ENCODE measurements around the gene WDR73. TPM values are rescaled to one million over a fixed set of nuclear protein-coding genes. Genes with fewer than 3 reads are reported as not detected.

WDR73 gene
- polyA plus RNA-seq, 3 donors = 12.1 to 19.9 (median 14.3) TPM

DNA sequence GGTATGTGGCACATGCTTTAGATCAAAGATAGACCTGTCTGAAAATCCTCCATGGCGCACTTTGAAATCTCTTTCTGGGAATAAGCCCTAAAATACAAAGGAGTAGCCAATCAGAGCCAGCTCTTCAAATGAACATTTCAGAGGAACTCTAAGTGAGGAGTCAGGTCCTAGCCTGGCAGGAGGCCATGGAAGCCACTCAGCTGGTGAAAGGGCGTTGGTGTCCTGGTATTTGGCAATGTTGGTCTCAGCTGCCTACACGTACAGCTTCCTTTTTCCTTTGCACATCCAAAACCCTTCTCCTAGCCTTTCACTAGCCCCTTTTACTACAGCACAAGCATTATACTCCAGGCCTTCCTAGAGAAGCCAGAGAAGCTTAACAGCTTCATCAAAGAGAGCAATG, 5.5 kb downstream of the WDR73 start:
- Mint-ChIP-seq H3K36me3 (peaks cover 59 to 83% of the 10 kb centered on the region in 2 donors), H3K27me3 (ENCODE audit: low read depth in 3 of 3) (peaks cover 0 to 2% (median 0%) of the 10 kb centered on the region in 3 donors), H3K4me1 (peaks cover 22% of the 10 kb centered on the region), H3K27ac (peak overlapping the region in 3 of 7 donors; percentile 62 to 80 (median 69)), H3K4me3 (no peak overlapping the region), H3K9me3 (no peaks in the 10 kb centered on the region)
- H3K4me1 ChIP-seq (ENCODE audit: control insufficient read depth in 1 of 2, insufficient read depth in 2 of 2, low read length in 2 of 2) = peaks cover 14 to 20% of the 10 kb centered on the region in 2 donors
- TF ChIP-seq, protein P1, sequence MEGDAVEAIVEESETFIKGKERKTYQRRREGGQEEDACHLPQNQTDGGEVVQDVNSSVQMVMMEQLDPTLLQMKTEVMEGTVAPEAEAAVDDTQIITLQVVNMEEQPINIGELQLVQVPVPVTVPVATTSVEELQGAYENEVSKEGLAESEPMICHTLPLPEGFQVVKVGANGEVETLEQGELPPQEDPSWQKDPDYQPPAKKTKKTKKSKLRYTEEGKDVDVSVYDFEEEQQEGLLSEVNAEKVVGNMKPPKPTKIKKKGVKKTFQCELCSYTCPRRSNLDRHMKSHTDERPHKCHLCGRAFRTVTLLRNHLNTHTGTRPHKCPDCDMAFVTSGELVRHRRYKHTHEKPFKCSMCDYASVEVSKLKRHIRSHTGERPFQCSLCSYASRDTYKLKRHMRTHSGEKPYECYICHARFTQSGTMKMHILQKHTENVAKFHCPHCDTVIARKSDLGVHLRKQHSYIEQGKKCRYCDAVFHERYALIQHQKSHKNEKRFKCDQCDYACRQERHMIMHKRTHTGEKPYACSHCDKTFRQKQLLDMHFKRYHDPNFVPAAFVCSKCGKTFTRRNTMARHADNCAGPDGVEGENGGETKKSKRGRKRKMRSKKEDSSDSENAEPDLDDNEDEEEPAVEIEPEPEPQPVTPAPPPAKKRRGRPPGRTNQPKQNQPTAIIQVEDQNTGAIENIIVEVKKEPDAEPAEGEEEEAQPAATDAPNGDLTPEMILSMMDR (IDR thresholded peaks at IDR 0.05) = no peak
- peak overlapping the region in 1 of 2 donors; percentile 49 for H3K27ac ChIP-seq (ENCODE audit: low read depth in 1 of 2, low read length in 2 of 2)
- 100% methylated on average over 1 of the region's 3 CpGs for WGBS (ENCODE audit: insufficient coverage)
- H3K79me2 ChIP-seq (ENCODE audit: insufficient read depth, low read length) = peaks cover 15% of the 10 kb centered on the region
- no peak overlapping the region for H3K4me2 ChIP-seq (replicated peaks; ENCODE audit: extremely low read depth, low read length, poor library complexity, severe bottlenecking)
- H3K9me3 ChIP-seq (replicated peaks in 1 of 2; ENCODE audit: control insufficient read depth in 1 of 2, insufficient read depth in 1 of 2, low read length in 2 of 2) = no peaks in the 10 kb centered on the region
- H3K27me3 ChIP-seq (ENCODE audit: control insufficient read depth in 2 of 2, insufficient read depth in 2 of 2, low read length in 2 of 2) = no peaks in the 10 kb centered on the region
- H3K9ac ChIP-seq (ENCODE audit: insufficient read depth, low read length, poor library complexity, severe bottlenecking) = peak overlapping the region; percentile 35
- intact Hi-C loops (cut with micrococcal nuclease) = no loop called here
- no peaks in the 10 kb centered on the region for H4K20me1 ChIP-seq (ENCODE audit: insufficient read depth, low read length)
- no peak overlapping the region for H2AFZ ChIP-seq (ENCODE audit: insufficient read depth, low read depth, low read length, poor library complexity, severe bottlenecking)
- H3K36me3 ChIP-seq (replicated peaks in 1 of 2; ENCODE audit: control insufficient read depth in 1 of 2, insufficient read depth in 2 of 2, low read length in 2 of 2) = peaks cover 58 to 93% of the 10 kb centered on the region in 2 donors
- DNase-seq = no peak
- no peak overlapping the region for H3K4me3 ChIP-seq (replicated peaks in 1 of 3; ENCODE audit: low read depth in 2 of 3, low read length in 3 of 3)

DNA sequence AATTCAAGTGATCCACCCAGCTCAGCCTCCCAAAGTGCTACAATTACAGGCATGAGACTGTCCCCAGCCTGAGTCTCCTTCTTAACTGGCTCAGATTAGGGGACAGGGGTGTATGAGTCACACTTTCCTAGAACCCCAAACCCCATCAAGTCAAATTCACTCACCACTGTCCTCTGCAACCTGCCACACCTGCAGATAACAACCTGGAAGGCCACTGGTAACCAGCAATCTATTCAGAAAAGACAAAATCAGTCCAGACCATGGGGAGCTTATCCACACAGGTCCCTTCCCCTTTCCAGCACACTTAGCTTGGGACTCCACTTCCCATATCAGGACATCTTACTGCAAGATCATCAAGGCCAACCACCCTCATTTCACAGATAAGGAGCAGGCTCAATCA, 6.4 kb downstream of the WDR73 start:
- H3K36me3 ChIP-seq (replicated peaks in 1 of 2; ENCODE audit: control insufficient read depth in 1 of 2, insufficient read depth in 2 of 2, low read length in 2 of 2) = peaks cover 66 to 99% of the 10 kb centered on the region in 2 donors
- no peak for DNase-seq
- H4K20me1 ChIP-seq (ENCODE audit: insufficient read depth, low read length) = no peaks in the 10 kb centered on the region
- no peak overlapping the region for H3K9ac ChIP-seq (ENCODE audit: insufficient read depth, low read length, poor library complexity, severe bottlenecking)
- H3K27me3 ChIP-seq (ENCODE audit: control insufficient read depth in 2 of 2, insufficient read depth in 2 of 2, low read length in 2 of 2) = no peaks in the 10 kb centered on the region
- H3K9me3 ChIP-seq (replicated peaks in 1 of 2; ENCODE audit: control insufficient read depth in 1 of 2, insufficient read depth in 1 of 2, low read length in 2 of 2) = no peaks in the 10 kb centered on the region
- no peak overlapping the region for H3K4me3 Mint-ChIP-seq
- H3K9me3 Mint-ChIP-seq = no peaks in the 10 kb centered on the region
- no peak overlapping the region for H2AFZ ChIP-seq (ENCODE audit: insufficient read depth, low read depth, low read length, poor library complexity, severe bottlenecking)
- H3K27ac ChIP-seq (ENCODE audit: low read depth in 1 of 2, low read length in 2 of 2) = peak overlapping the region in 1 of 2 donors; percentile 49
- intact Hi-C loops (cut with micrococcal nuclease) = no loop called here
- H3K27me3 Mint-ChIP-seq (ENCODE audit: low read depth in 3 of 3) = peaks cover 0 to 2% (median 0%) of the 10 kb centered on the region in 3 donors
- peaks cover 67 to 91% of the 10 kb centered on the region in 2 donors for H3K36me3 Mint-ChIP-seq
- TF ChIP-seq, protein P1 (IDR thresholded peaks at IDR 0.05) = no peak
- peaks cover 6% of the 10 kb centered on the region for H3K79me2 ChIP-seq (ENCODE audit: insufficient read depth, low read length)
- H3K27ac Mint-ChIP-seq = peak overlapping the region in 2 of 7 donors; percentile 10 to 19
- H3K4me1 ChIP-seq (ENCODE audit: control insufficient read depth in 1 of 2, insufficient read depth in 2 of 2, low read length in 2 of 2) = peaks cover 8 to 12% of the 10 kb centered on the region in 2 donors
- H3K4me3 ChIP-seq (replicated peaks in 1 of 3; ENCODE audit: low read depth in 2 of 3, low read length in 3 of 3) = no peak overlapping the region
- peaks cover 15% of the 10 kb centered on the region for H3K4me1 Mint-ChIP-seq
- no peak overlapping the region for H3K4me2 ChIP-seq (replicated peaks; ENCODE audit: extremely low read depth, low read length, poor library complexity, severe bottlenecking)

Measured in CD14-positive monocyte (primary cell).